Skin epidermis (tissue), 12 donors: ENCODE measurements around the gene ARIH1.
"Not testable (repeated sequence)": the region's sequence is repeated elsewhere in the genome, so short reads cannot be mapped to it uniquely, and the experiment has no call there.

Experiments
- H3K27ac ChIP-seq, 21 experiments: fragments of 200-600 bp; sonication (generic) in 11 of 21; one replicate each; pipeline ENCODE4 v1.5.0; 2020; ENCODE audit warnings: mild to moderate bottlenecking in 3 of 21, inconsistent platforms in 2 of 21, moderate library complexity in 2 of 21
- H3K4me3 ChIP-seq, 7 experiments: fragments of 200-600 bp; sonication (generic) in 2 of 7; one replicate each; pipeline ENCODE4 v1.5.0; 2020; ENCODE audit warnings: inconsistent platforms in 2 of 7, mild to moderate bottlenecking in 2 of 7, moderate library complexity in 1 of 7

ARIH1 gene

GRCh38 chr15:72591361-72591760, 117.2 kb downstream of the ARIH1 start:
- Histone ChIP-seq H3K4me3 (no peak overlapping the region), H3K27ac (no peak overlapping the region)

GRCh38 chr15:72592097-72592496, 118.0 kb downstream of the ARIH1 start:
- H3K4me3 ChIP-seq = no peak overlapping the region
- no peak overlapping the region for H3K27ac ChIP-seq

GRCh38 chr15:72592676-72593075, 118.5 kb downstream of the ARIH1 start:
- Histone ChIP-seq H3K27ac (no peak overlapping the region), H3K4me3 (no peak overlapping the region)

DNA sequence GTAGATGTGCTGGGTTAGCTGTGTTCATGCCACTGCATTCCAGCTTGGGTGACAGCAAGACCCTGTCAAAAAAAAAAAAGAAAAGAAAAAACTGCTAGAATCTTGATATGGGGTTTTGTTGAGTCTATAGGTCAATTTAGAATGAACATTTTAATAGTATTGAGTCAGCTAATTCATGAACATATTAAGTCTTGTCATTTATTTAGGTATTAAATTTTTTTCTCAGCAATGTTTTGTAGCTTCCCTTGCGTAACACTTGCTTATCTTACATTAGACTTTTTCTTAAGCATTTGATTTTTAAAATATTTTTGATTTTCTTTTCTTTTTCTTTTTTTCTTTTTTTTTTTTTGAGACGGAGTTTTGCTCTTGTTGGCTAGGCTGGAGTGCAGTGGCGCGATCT, 119.7 kb downstream of the ARIH1 start:
- H3K27ac ChIP-seq = no peak overlapping the region
- no peak overlapping the region for H3K4me3 ChIP-seq

DNA sequence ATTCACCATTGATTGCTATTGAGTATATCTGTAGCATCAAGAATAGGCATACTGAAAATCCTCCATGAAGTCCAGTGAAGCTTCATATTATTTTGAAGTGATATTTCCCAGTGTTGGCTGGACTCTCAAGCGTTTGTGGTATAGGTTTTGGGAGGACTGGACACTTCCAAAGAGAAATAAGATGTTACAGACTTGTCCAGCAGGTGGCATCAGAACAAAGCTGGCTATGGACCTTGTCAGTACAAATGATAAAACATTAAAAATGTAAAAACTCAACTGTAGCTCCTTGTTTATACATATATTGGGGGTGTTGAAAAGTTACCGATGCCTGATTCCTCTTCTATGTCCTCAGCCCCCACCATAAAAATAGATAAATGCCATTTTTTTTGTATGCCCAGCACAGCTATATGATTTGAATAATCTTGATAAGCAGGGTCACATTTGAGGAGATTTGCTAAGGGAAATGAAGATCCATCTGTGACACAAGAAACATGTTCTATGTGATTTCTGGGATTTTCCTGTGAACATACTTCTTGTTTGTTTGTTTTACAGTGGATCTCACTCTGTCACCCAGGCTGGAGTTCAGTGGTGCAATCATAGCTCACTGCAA, 125.8 kb downstream of the ARIH1 start:
- Histone ChIP-seq H3K27ac (no peak overlapping the region), H3K4me3 (no peak overlapping the region)

GRCh38 chr15:72604794-72605193, 130.7 kb downstream of the ARIH1 start:
- Histone ChIP-seq H3K27ac (no peak overlapping the region), H3K4me3 (no peak overlapping the region)

DNA sequence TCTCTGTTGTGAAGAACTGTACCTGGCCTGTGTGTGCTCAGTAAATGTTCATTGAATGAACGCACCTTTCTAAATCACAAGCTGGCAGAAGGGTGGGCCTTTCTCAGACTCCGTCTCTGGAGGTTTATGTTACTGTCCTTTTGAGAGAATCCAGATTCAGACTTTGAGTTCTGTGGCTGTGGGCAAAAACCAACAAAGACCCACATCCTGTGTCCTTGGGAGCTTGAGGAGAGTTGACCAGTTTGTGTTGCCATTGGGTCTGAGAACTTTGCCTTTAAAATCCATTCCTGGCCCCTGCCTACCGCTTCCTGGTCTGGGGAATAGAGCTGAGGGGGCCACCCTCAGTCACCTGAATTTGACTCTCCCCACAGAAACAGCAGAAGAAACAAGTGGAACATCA, 134.0 kb downstream of the ARIH1 start:
- not testable (repeated sequence) for H3K27ac ChIP-seq, H3K4me3 ChIP-seq

DNA sequence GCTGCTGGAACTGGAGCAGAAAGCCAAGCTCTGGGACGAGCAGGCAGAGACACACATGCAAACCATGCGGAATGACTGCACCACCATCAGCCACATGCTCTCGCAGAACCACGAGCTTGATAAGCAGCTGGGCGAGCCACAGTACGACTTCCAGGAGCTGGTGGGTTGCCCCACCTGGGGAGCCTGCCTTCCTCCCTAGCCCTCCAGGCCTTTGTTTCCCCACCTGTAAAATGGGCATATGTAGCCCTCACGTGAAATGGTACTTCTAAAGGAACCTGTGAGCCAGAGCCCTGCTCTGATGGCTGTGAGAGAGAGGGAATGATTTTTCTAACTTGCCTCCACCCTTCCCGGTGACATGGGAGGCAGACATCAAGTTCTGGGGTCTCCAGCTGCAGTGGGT, 135.7 kb downstream of the ARIH1 start:
- H3K4me3 ChIP-seq = no peak overlapping the region
- no peak overlapping the region for H3K27ac ChIP-seq

DNA sequence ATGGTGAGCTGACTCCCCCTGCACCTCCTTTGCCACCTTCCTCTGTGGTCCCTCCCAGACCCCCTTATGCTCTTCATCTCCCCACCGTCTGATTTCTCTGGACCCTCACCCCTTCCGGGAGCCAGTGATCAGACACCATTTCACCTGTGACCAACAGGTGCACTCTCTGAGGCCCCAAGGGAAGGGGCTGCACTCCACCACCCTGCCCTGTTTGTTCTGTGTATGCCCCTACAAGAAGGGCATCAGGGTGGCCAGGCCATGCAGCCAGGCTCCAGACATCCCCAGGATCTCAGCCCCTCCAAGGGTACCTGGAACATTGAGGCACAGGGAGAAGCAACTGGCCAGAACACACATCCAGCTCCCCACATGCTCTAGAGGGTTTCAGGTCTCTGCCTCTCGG, 138.2 kb downstream of the ARIH1 start:
- H3K4me3 ChIP-seq, H3K27ac ChIP-seq: not testable (repeated sequence)

GRCh38 chr15:72614810-72615532, 140.8 kb downstream of the ARIH1 start:
- Histone ChIP-seq H3K27ac (no peak overlapping the region), H3K4me3 (no peak overlapping the region)

- H3K4me3 ChIP-seq, H3K27ac ChIP-seq: not testable (repeated sequence)
Measured at GRCh38 chr15:72615533-72616233, 141.6 kb downstream of the ARIH1 start.

DNA sequence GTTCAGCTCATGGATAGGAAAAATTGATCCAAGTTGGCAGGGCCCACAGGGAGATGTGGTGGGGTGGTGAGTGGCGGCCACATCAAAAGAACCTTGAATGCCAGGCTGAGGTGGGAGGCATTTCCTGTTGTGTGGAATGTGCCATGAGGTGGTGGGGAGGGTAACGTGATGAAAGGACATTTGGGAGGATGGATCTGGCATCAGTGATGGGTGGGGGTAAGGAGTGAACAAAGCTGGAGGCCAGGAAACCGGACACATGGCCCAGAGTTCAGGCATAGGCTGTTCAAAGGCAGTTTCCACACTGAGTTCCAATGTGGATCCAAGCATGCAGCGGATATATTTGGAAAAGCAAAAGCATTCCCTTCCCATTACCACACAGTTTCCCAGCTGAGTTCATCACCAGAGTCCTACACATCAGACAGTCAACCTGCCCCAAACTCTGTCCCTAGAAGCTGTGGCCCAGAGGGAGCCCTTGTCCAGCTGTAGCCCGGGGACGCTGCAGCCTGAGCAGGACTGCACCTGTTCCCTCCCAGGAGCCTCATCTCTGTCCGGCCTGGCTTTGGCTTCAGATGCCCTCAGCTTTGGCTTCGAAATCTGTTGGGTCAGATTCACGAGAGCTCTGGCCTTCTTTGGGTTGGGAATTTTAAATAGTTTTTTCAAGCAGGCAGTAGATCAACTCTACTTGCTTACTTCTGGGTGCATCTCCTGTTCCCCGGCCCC, 142.5 kb downstream of the ARIH1 start:
- Histone ChIP-seq H3K27ac (no peak overlapping the region), H3K4me3 (no peak overlapping the region)

DNA sequence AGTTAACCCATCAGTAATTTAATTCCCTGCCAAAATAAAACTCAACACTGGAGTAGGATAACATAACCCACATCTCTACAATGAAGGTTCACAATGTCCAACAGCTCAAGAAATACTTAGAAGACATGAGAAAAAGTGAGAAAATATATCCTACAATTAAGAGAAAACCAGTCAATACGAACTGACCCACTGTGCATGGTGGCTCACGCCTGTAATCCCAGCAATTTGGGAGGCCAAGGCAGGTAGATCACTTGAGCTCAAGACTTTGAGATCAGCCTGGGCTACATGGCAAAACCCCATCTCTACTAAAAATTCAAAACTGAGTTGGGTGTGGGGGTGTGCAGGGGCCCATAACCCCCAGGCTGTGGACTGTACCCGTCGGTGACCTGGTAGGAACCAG, 149.7 kb downstream of the ARIH1 start:
- not testable (repeated sequence) for H3K4me3 ChIP-seq, H3K27ac ChIP-seq

DNA sequence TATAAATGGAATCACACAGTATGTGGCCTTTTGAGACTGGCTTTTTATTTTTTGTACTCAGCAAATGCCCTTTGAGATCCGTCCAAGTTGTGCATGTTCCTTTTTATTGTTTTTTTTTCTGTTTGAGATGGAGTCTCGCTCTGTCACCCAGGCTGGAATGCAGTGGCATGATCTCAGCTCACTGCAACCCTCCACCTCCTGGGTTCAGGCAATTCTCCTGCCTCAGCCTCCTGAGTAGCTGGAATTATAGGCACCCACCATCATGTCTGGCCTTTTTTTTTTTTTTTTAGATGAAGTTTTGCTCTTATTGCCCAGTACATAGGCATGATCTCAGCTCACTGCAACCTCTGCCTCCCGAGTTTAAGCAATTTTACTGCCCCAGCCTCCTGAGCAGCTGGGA, 152.0 kb downstream of the ARIH1 start:
- H3K4me3 ChIP-seq, H3K27ac ChIP-seq: not testable (repeated sequence)

DNA sequence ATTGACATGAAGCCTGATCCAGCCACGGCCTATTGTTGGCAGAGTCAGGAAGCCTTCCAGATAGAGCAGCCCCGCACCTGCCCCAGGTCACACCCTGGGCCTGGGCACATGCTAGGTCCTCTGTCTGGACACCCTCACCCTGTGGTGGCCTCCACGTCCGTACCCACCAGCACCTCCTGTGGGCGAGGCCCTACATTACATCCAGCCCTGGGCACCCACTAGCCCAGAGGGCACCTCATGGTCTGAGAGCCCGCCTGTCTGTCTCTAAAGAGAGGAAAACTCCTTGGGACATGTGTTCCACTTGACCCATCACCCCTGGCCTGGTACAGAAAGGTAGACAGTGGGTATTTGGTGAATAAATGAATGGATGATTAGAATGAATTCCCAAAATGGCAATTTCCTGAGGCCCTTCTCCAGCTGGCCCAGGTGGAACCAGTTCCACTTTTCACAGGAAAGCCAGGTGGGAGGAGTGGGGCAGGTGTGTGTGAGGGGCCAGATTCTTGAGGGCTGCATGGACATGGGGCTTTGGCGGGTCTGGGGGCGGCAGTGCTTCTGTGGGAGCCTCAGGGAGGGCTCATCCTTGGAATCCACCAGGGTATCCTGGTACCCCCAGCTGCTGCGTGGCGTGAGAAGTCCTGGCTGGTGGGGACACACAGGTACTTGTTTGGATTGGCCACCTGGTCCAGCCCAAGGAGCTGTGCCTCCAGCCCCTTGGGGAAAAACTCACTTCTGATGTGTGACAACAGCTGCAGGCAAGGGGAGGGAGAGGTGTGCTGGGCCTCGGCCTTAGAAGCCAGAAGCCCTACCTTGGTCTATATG, 154.3 kb downstream of the ARIH1 start:
- not testable (repeated sequence) for H3K27ac ChIP-seq, H3K4me3 ChIP-seq

DNA sequence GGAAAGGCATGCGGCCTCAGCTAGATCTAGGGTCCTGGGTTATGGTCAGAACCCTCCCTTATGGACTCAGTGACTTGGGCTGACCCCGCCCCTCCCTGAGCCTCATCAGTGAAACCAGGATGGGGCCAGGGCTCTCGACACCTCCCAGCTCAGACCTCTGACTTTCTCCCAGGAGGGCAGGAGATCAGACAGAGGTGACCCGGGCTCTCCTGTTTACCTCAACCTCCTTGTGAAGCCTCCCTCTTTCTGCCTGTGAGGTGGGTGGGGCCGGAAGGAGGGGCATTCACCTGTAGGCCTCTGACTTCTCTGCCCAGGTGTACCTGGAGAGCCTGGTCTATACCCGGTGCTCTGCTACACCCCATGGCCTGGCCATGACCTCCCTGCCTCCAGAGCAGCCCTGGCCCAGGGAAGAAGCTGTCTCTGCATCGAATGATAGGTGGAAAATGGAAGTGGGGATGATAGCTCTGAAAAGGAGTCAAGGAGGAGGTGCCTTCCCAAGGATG, 155.0 kb downstream of the ARIH1 start:
- H3K4me3 ChIP-seq, H3K27ac ChIP-seq: not testable (repeated sequence)

DNA sequence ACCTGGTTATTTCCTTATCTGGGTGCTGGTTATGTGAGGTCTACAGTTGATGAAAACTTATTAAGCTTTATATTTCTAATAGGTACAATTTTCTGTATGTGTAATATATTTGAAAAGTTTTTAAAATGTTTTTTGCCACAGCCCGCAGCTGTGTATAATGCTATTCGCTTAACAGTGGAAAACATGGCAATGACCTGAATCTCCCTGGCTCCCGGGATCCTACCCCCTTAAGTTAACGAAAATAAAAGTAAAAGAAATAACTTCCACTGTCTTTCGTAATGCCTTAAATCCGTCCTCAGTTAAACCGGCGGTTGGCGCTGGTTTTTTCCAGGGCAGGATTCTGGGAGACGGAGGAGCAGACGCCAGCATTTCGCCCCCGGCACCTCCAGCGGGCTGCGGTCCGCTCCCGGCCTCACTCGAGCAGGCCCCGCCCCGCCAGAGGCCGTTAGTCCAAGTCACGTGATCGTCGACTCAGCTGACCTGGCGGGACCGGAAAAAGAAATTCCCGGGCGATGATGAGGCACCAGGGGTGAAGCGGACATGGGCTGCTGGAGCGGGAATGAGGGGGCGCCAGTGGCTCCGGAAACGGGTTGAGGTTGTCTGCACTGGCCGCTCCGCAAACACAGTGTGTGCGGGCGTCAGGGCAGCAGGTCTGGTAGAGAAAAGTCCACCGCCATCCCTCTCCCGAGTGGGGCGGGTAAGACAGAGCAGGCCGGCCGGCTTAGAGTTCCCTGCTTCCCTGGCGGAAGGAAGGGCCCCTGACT, 162.6 kb downstream of the ARIH1 start:
- Histone ChIP-seq H3K4me3 (peak overlapping the region; percentile 13 to 30 (median 21)), H3K27ac (peak overlapping the region in 4 of 21 experiments; percentile 35 to 66 (median 48))

- H3K4me3 ChIP-seq, H3K27ac ChIP-seq: not testable (repeated sequence)
Measured at GRCh38 chr15:72639759-72640483, 165.8 kb downstream of the ARIH1 start.
